OCI-LY1 (cell line): Measurements from ENCODE around the gene ANGPTL3.

Experiments used
- H2AFZ ChIP-seq: fragments of 200-600 bp; sonication (generic), shearing (Covaris generic); 2 replicates; pipeline ENCODE4 v1.6.0; 2014; ENCODE audit warnings: antibody characterized with exemption, mild to moderate bottlenecking, low read length
- H3F3A ChIP-seq: fragments of 200-600 bp; sonication (generic), shearing (Covaris generic); 2 replicates; pipeline ENCODE4 v1.6.0; 2014; ENCODE audit warnings: mild to moderate bottlenecking, antibody characterized with exemption, low read length, moderate library complexity; ENCODE audit not compliant: insufficient read depth
- H3K27ac ChIP-seq: fragments of 200-600 bp; sonication (generic); 2 replicates; pipeline ENCODE4 v1.5.1; 2014; ENCODE audit warnings: low read length, mixed run types, mild to moderate bottlenecking, low read depth; ENCODE audit not compliant: poor library complexity, severe bottlenecking
- H3K27me3 ChIP-seq: fragments of 200-600 bp; sonication (generic); 2 replicates; pipeline ENCODE4 v1.6.0; 2014; ENCODE audit warnings: antibody characterized with exemption, mild to moderate bottlenecking, low read length, moderate library complexity; ENCODE audit not compliant: insufficient read depth
- H3K36me3 ChIP-seq: fragments of 200-600 bp; sonication (generic); 2 replicates; pipeline ENCODE4 v1.6.1; 2014; ENCODE audit warnings: mild to moderate bottlenecking, antibody characterized with exemption, low read length, moderate library complexity, mixed read lengths; ENCODE audit not compliant: insufficient read depth
- H3K4me1 ChIP-seq: fragments of 200-600 bp; sonication (generic); 2 replicates; pipeline ENCODE4 v1.5.1; 2014; ENCODE audit warnings: mild to moderate bottlenecking, low read length, moderate library complexity; ENCODE audit not compliant: insufficient read depth, severe bottlenecking
- H3K4me2 ChIP-seq: fragments of 200-600 bp; sonication (generic), shearing (Covaris generic); 2 replicates; pipeline ENCODE4 v1.6.1; 2014; ENCODE audit warnings: low read length
- H3K4me3 ChIP-seq: fragments of 200-600 bp; sonication (generic); 2 replicates; pipeline ENCODE4 v1.5.1; 2014; ENCODE audit warnings: low read length, low read depth, mild to moderate bottlenecking, mixed read lengths; ENCODE audit not compliant: poor library complexity, severe bottlenecking
- H3K79me2 ChIP-seq: fragments of 200-600 bp; shearing (Covaris generic); 2 replicates; pipeline ENCODE4 v1.6.1; 2016; ENCODE audit warnings: mixed run types, low read length, mixed read lengths; ENCODE audit not compliant: insufficient read depth
- H3K9ac ChIP-seq: fragments of 200-600 bp; sonication (generic), shearing (Covaris generic); 2 replicates; pipeline ENCODE4 v1.6.1; 2014; ENCODE audit warnings: mild to moderate bottlenecking, low read length, mixed read lengths
- H3K9me2 ChIP-seq: fragments of 200-600 bp; sonication (generic), shearing (Covaris generic); 2 replicates; pipeline ENCODE4 v1.6.1; 2014; ENCODE audit warnings: low read depth, mild to moderate bottlenecking, low read length, mixed read lengths
- H3K9me3 ChIP-seq: fragments of 200-600 bp; shearing (Covaris generic); 2 replicates; pipeline ENCODE4 v1.6.1; 2014; ENCODE audit warnings: low read length, mixed read lengths
- H4K20me1 ChIP-seq: fragments of 200-600 bp; sonication (generic), shearing (Covaris generic); 2 replicates; pipeline ENCODE4 v1.6.0; 2016; ENCODE audit warnings: mild to moderate bottlenecking, low read length; ENCODE audit not compliant: insufficient read depth
- CTCF ChIP-seq: fragments of 200-600 bp; sonication (generic), shearing (Covaris generic); IDR thresholded peaks from 2 replicates; pipeline ENCODE4 v1.5.1; 2017; ENCODE audit warnings: mild to moderate bottlenecking, antibody characterized with exemption, low read length, moderate library complexity, mixed read lengths
- EZH2 ChIP-seq: fragments of 200-600 bp; sonication (generic), shearing (Covaris generic); IDR thresholded peaks from 2 replicates; pipeline ENCODE4 v1.8.0; 2017; ENCODE audit warnings: borderline replicate concordance, mixed run types, mild to moderate bottlenecking, antibody characterized with exemption, low read length, moderate library complexity, mixed read lengths

Gene ANGPTL3

GRCh38 chr1:62572476-62572875 is 24.8 kb upstream of the ANGPTL3 start:
- no peaks in the 10 kb centered on the region for H4K20me1 ChIP-seq
- no peaks in the 10 kb centered on the region for H3K27me3 ChIP-seq
- no peaks in the 10 kb centered on the region for H3K79me2 ChIP-seq
- no peak overlapping the region for H3K4me2 ChIP-seq
- peaks cover 2% of the 10 kb centered on the region; the same call in 1 of the 2 replicates for H3K9me3 ChIP-seq
- no peaks in the 10 kb centered on the region for H3K4me1 ChIP-seq
- H3K4me3 ChIP-seq, result no peak overlapping the region
- H2AFZ ChIP-seq, result no peak overlapping the region
- H3F3A ChIP-seq, result no peaks in the 10 kb centered on the region
- H3K36me3 ChIP-seq, result no peaks in the 10 kb centered on the region
- no peak overlapping the region for H3K9ac ChIP-seq
- H3K27ac ChIP-seq, result no peak overlapping the region
- H3K9me2 ChIP-seq, result no peaks in the 10 kb centered on the region
- no peak for TF ChIP-seq EZH2
- TF ChIP-seq CTCF, result no peak

- H3K9ac ChIP-seq, result no peak overlapping the region
- H3K4me2 ChIP-seq, result no peak overlapping the region
- H3K27ac ChIP-seq, result no peak overlapping the region
- H4K20me1 ChIP-seq, result no peaks in the 10 kb centered on the region
- no peaks in the 10 kb centered on the region for H3F3A ChIP-seq
- no peaks in the 10 kb centered on the region for H3K27me3 ChIP-seq
- TF ChIP-seq EZH2, result no peak
- TF ChIP-seq CTCF, result no peak
- peaks cover 2% of the 10 kb centered on the region; the same call in 1 of the 2 replicates for H3K9me3 ChIP-seq
- H3K4me1 ChIP-seq, result no peaks in the 10 kb centered on the region
- H3K79me2 ChIP-seq, result no peaks in the 10 kb centered on the region
- H3K36me3 ChIP-seq, result no peaks in the 10 kb centered on the region
- H2AFZ ChIP-seq, result no peak overlapping the region
- H3K4me3 ChIP-seq, result no peak overlapping the region
- no peaks in the 10 kb centered on the region for H3K9me2 ChIP-seq
Measured at GRCh38 chr1:62573675-62574074, 23.6 kb upstream of the ANGPTL3 start.

- H4K20me1 ChIP-seq, result no peaks in the 10 kb centered on the region
- H3K79me2 ChIP-seq, result no peaks in the 10 kb centered on the region
- H3K4me2 ChIP-seq, result no peak overlapping the region
- H3F3A ChIP-seq, result no peaks in the 10 kb centered on the region
- no peak for TF ChIP-seq CTCF
- TF ChIP-seq EZH2, result no peak
- no peaks in the 10 kb centered on the region for H3K27me3 ChIP-seq
- no peaks in the 10 kb centered on the region for H3K9me2 ChIP-seq
- no peaks in the 10 kb centered on the region for H3K4me1 ChIP-seq
- no peak overlapping the region for H3K9ac ChIP-seq
- H3K4me3 ChIP-seq, result no peak overlapping the region
- H3K36me3 ChIP-seq, result no peaks in the 10 kb centered on the region
- no peak overlapping the region for H3K27ac ChIP-seq
- H3K9me3 ChIP-seq, result no peaks in the 10 kb centered on the region
- H2AFZ ChIP-seq, result no peak overlapping the region
Measured at GRCh38 chr1:62585469-62586155, 11.7 kb upstream of the ANGPTL3 start.
